PC-9 (cell line): Measurements from ENCODE around the gene SGMS1. TPM values are rescaled to one million over a fixed set of nuclear protein-coding genes. Genes with fewer than 3 reads are reported as not detected.

Source experiments
- BruUV-seq: library from RNA; stranded (reverse); fragments of 400-500 nt; replicated peaks from 2 replicates; lab custom pipeline; 2021; lab: Mats Ljungman, UMichigan
- CTCF ChIA-PET: fragments of 300-600 bp; sonication (Branson Sonifier 250); formaldehyde crosslinking; loops from one replicate; lab custom pipeline; 2022; ENCODE audit warnings: antibody characterized with exemption; lab: Charles Lee
- POLR2A ChIA-PET: fragments of 300-600 bp; sonication (Branson Sonifier 250); formaldehyde crosslinking; loops from one replicate; lab custom pipeline; 2022; ENCODE audit warnings: antibody characterized with exemption; ENCODE audit not compliant: unreplicated experiment; lab: Charles Lee
- DNase-seq, 2 experiments: peaks; one replicate each; pipeline versions ENCODE4 v3.0.0 to v3.0.0-alpha.2; 2015 to 2022; ENCODE audit warnings: mixed read lengths in 1 of 2
- H2AFZ ChIP-seq: fragments of 200-600 bp; sonication (generic); 2 replicates; pipeline ENCODE4 v1.8.1; 2017; ENCODE audit warnings: antibody characterized with exemption
- H3F3A ChIP-seq: fragments of 200-600 bp; sonication (generic); 2 replicates; pipeline ENCODE4 v1.8.1; 2017; ENCODE audit warnings: antibody characterized with exemption, mild to moderate bottlenecking, low read depth; ENCODE audit not compliant: insufficient read depth
- H3K27ac ChIP-seq: fragments of 200-600 bp; sonication (generic); 2 replicates; pipeline ENCODE4 v1.6.1; 2016; ENCODE audit warnings: mixed run types
- H3K27me3 ChIP-seq: fragments of 200-600 bp; sonication (generic); 2 replicates; pipeline ENCODE4 v1.6.1; 2016; ENCODE audit warnings: low read depth, mixed run types; ENCODE audit not compliant: insufficient read depth
- H3K36me3 ChIP-seq: fragments of 200-600 bp; sonication (generic); 2 replicates; pipeline ENCODE4 v1.6.1; 2016; ENCODE audit warnings: low read depth, mixed run types
- H3K4me1 ChIP-seq: fragments of 200-600 bp; sonication (generic); replicated peaks from 2 replicates; pipeline ENCODE4 v1.6.1; 2016; ENCODE audit warnings: mixed run types; ENCODE audit not compliant: insufficient read depth
- H3K4me2 ChIP-seq: fragments of 200-600 bp; sonication (generic); 2 replicates; pipeline ENCODE4 v1.6.1; 2017; ENCODE audit warnings: mixed run types
- H3K4me3 ChIP-seq: fragments of 200-600 bp; sonication (generic); 2 replicates; pipeline ENCODE4 v1.6.1; 2016; ENCODE audit warnings: mixed run types
- H3K79me2 ChIP-seq: fragments of 200-600 bp; sonication (generic); 2 replicates; pipeline ENCODE4 v1.6.1; 2017; ENCODE audit warnings: low read depth, mixed run types
- H3K9me2 ChIP-seq: fragments of 200-600 bp; sonication (generic); 2 replicates; pipeline ENCODE4 v1.8.1; 2017; ENCODE audit warnings: mild to moderate bottlenecking; ENCODE audit not compliant: insufficient read depth
- H3K9me3 ChIP-seq: fragments of 200-600 bp; sonication (generic); 2 replicates; pipeline ENCODE4 v1.8.1; 2016; ENCODE audit warnings: low read depth; ENCODE audit not compliant: insufficient read depth
- H4K20me1 ChIP-seq: fragments of 200-600 bp; sonication (generic); 2 replicates; pipeline ENCODE4 v1.8.1; 2017; ENCODE audit not compliant: insufficient read depth
- CTCF ChIP-seq: fragments of 200-600 bp; sonication (generic); conservative IDR thresholded peaks from 2 replicates; pipeline ENCODE4 v1.6.1; 2017; ENCODE audit warnings: mixed run types, antibody characterized with exemption, mild to moderate bottlenecking, moderate library complexity
- EZH2 ChIP-seq: fragments of 200-600 bp; sonication (generic); IDR thresholded peaks from 2 replicates; pipeline ENCODE4 v1.8.0; 2017; ENCODE audit warnings: antibody characterized with exemption, low read depth
- intact Hi-C: fragments of 100-400 bp; cut with micrococcal nuclease; formaldehyde crosslinking; loops from one replicate; pipeline ENCODE4 v1.10.0; 2022; ENCODE audit not compliant: unreplicated experiment
- total RNA-seq: library from RNA; stranded (reverse); gene quantifications from 2 replicates; pipeline ENCODE4 v1.2.3, GENCODE V29; 2021

The SGMS1 gene
- total RNA-seq, 1 experiment from 2014 or later = 35.0 TPM

DNA sequence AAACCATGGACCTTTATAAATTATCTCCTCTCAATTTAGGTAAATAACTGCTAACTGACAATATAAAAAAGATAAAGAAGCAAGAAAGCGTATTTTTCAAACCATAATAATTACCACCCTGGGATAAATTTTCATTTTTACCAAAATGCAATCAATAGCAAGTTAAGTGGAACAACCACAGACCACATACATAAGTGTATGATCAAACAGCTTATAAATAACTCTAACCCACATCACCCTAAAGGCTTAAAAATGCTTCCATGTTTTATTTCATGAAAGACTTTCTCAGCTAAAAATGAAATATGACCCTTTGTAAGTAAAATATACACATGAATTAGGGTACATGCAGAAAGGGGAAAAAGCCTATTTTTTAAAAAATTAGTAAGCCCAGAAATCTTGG, 156.5 kb downstream of the SGMS1 start:
- Histone ChIP-seq H3K4me1 (peaks cover 44% of the 10 kb centered on the region), H3K9me3 (no peaks in the 10 kb centered on the region), H3K4me3 (no peak overlapping the region), H3K79me2 (peaks cover 32% of the 10 kb centered on the region), H3K27ac (no peak overlapping the region), H2AFZ (no peak overlapping the region), H4K20me1 (no peaks in the 10 kb centered on the region), H3K9me2 (no peaks in the 10 kb centered on the region), H3K36me3 (no peaks in the 10 kb centered on the region), H3F3A (peaks cover 31% of the 10 kb centered on the region), H3K27me3 (no peaks in the 10 kb centered on the region), H3K4me2 (no peak overlapping the region)
- TF ChIP-seq CTCF = no peak
- no peak for TF ChIP-seq EZH2
- no peak for DNase-seq
- POLR2A ChIA-PET = no interaction called here
- intact Hi-C loops = no loop called here
- BruUV-seq = no TSS peak
- CTCF ChIA-PET = no interaction called here

GRCh38 chr10:50464004-50464409, 159.7 kb downstream of the SGMS1 start:
- Histone ChIP-seq H3K27ac (no peak overlapping the region), H3K4me2 (no peak overlapping the region), H3F3A (peaks cover 5% of the 10 kb centered on the region; the same call in 1 of the 2 replicates), H3K9me2 (no peaks in the 10 kb centered on the region), H3K9me3 (no peaks in the 10 kb centered on the region), H3K27me3 (no peaks in the 10 kb centered on the region), H3K36me3 (no peaks in the 10 kb centered on the region; the same call in 1 of the 2 replicates), H3K4me1 (peaks cover 15% of the 10 kb centered on the region), H3K4me3 (no peak overlapping the region), H2AFZ (no peak overlapping the region), H3K79me2 (peaks cover 24% of the 10 kb centered on the region), H4K20me1 (no peaks in the 10 kb centered on the region)
- POLR2A ChIA-PET = no interaction called here
- no TSS peak for BruUV-seq
- TF ChIP-seq EZH2 = no peak
- no peak for TF ChIP-seq CTCF
- DNase-seq = no peak
- CTCF ChIA-PET = no interaction called here
- intact Hi-C loops = no loop called here

GRCh38 chr10:50461834-50462233, 161.9 kb downstream of the SGMS1 start:
- no peak for DNase-seq
- Histone ChIP-seq H2AFZ (no peak overlapping the region), H3K36me3 (no peaks in the 10 kb centered on the region; the same call in 1 of the 2 replicates), H3K9me3 (no peaks in the 10 kb centered on the region), H3K27ac (no peak overlapping the region), H3F3A (no peaks in the 10 kb centered on the region), H3K27me3 (no peaks in the 10 kb centered on the region), H3K4me2 (no peak overlapping the region), H3K9me2 (no peaks in the 10 kb centered on the region), H3K4me1 (no peaks in the 10 kb centered on the region), H4K20me1 (no peaks in the 10 kb centered on the region), H3K79me2 (peaks cover 3% of the 10 kb centered on the region; the same call in 1 of the 2 replicates), H3K4me3 (no peak overlapping the region)
- intact Hi-C loops = no loop called here
- ChIA-PET POLR2A (interaction anchor here (0.6 kb wide), 1 partner anchor 50 kb away, joined by 11 read pairs; no protein-coding TSS in a partner anchor), CTCF (no interaction called here)
- TF ChIP-seq EZH2 (no peak), CTCF (no peak)
- BruUV-seq = no TSS peak
